Pulmonary artery endothelial cell (primary cell): Measurements from ENCODE around the gene FRAT1. TPM values are rescaled to one million over a fixed set of nuclear protein-coding genes. Genes with fewer than 3 reads are reported as not detected.
A peak's percentile ranks its signal among the peaks of the same experiment; 100 is the strongest.
"Not testable (repeated sequence)": the region's sequence is repeated elsewhere in the genome, so short reads cannot be mapped to it uniquely, and the experiment has no call there.

Experiments
- DNase-seq: peaks from one replicate; pipeline ENCODE4 v3.0.0-alpha.2; 2011; ENCODE audit warnings: low read depth, low spot score
- total RNA-seq: library from RNA; depleted of rRNA; stranded (reverse); fragments of >200 nt; gene quantifications from 2 replicates; pipeline ENCODE4 v1.2.3, GENCODE V29; 2014

The FRAT1 gene, protein sequence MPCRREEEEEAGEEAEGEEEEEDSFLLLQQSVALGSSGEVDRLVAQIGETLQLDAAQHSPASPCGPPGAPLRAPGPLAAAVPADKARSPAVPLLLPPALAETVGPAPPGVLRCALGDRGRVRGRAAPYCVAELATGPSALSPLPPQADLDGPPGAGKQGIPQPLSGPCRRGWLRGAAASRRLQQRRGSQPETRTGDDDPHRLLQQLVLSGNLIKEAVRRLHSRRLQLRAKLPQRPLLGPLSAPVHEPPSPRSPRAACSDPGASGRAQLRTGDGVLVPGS
- 3.2 and 4.6 TPM in 2 replicates for total RNA-seq

DNA sequence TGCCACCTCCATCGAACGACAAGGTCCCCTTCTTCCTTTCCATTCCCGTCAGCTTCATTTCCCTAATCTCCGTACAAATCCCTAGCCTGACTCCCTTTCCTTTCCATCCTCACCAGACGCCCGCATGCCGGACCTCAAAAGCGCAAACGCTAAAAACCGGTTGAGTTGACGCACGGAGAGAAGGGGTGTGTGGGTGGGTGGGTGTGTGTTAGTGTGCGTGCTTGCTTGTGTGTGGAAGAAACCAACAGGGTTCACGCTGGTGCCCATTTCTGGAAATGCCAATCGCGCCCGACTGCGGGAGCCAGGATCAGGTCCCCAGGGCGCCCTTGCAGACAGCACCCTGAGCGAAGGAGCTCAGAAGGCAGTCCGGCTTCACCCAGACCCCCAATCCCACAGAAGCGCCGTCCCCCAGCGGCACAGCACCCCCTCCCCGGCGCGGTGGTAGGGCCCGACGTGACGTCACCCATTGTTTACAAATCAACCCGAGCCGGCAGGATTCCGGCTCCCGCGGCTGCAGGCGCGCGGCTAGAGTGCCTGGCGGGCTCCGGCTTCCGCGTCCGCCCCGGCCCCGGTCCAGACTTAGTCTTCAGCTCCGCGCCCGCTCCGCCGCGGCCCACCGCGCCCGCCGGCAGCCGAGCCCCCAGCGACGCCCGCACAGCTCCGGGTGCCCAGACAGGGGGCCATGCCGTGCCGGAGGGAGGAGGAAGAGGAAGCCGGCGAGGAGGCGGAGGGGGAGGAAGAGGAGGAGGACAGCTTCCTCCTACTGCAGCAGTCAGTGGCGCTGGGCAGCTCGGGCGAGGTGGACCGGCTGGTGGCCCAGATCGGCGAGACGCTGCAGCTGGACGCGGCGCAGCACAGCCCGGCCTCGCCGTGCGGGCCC lies at the start of gene FRAT1:
FRAT1 (plus strand) TSS at position 500 of the 880 bp plus-strand sequence; CDS start at position 683, 183 bp downstream.
- peak; percentile 62 for DNase-seq

DNA sequence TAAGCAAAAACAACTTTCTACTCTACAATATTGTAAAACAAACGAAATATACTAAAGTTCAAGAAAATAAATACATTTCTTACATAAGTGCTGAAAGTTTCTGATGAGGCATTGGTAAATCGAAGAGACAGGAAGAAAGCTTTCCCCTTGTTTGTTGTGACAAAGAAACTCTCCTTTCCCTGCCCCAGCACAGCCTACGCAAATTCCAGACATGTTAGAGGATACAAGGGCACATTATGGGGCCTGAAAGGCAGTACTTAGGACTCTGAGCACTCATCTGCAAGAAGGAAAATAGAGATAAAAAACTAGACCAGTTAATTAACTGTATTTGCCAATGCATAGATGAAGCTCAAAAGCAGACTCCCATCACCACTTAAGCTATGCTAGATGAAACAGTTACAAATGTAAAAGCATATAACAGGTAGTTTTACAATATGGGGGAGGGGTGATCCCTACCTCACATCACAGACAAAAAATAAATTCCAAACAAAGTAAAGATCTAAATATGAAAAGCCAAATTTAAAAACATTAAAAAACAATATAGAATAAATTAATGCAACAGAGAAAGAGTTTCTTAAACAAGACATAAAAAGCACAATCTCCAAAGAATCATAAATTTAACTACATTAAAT lies 48.4 kb upstream of the FRAT1 start:
- DNase-seq, result no peak

DNA sequence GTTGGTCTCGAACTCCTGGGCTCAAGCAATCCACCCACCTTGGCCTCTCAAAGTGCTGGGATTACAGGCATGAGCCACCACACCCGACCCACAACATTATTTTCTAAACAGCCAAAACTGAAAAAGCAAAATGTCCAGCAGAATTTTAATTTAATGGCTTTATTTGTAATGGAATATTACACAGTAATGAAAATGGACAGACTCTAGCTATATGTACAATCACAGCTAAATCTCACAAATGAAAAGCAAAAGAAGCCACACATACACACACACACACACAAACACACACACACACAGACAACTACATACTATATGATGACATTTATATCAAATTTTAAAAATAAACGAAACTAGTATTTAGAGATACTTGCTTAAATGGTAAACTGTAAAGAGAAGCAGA lies 45.4 kb upstream of the FRAT1 start:
- DNase-seq, result no peak

DNA sequence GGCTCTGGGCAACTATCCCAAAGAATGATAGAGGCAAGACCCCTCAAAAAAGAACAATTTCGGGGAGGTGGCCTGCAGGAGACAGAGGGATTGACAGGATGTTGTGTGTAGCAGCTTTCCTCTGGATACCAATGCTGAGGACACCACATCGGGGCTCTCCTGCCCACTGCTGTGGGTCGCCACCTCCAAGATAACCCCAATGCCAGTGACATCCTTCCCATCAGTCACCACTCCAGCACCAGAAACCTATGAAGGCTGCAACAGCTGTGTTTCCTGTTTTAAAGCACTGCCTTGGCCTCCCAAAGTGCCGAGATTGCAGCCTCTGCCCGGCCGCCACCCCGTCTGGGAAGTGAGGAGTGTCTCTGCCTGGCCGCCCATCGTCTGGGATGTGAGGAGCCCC lies 44.2 kb upstream of the FRAT1 start:
- DNase-seq, result no peak

DNA sequence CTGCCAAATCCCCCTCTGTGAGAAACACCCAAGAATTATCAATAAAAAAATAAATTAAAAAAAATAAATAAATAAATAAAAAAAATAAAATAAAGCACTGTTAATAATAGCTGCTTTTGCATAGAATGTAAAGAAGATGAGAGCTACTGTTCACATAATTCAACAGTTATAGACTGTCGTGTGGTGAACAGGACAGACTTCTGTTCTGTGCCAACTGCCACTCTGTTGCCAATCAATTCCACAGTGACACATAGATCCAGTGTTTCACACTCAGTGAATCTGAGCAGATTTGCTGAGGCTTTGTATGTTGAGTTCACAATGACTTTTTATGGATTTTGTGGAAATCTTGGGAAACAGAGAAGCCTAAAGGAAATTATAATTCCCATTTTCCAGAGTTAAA lies 41.5 kb upstream of the FRAT1 start:
- DNase-seq, result no peak

DNA sequence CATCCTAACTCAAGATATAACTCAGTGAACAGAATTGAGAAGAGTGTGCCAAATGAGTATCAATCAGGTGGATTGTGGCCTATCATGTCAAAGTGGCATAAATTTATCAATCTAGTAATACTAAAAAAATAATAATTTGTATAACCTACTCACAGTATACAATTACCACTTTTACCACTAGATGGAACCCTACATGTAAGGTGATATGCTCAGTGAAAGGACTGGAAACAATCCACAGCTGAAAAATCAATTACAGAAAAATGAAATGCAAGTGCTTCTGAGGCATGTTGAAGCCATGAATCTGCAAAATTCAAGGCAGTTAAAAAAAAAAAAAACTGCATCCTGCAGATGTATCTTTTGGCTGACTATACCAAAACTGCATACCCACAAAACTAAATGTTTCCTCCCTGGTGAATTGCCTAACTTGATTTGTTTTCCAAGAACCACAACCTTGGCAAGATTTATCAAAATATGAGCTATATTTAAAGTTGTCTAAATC lies 40.5 kb upstream of the FRAT1 start:
- DNase-seq, result peak; percentile 43

DNA sequence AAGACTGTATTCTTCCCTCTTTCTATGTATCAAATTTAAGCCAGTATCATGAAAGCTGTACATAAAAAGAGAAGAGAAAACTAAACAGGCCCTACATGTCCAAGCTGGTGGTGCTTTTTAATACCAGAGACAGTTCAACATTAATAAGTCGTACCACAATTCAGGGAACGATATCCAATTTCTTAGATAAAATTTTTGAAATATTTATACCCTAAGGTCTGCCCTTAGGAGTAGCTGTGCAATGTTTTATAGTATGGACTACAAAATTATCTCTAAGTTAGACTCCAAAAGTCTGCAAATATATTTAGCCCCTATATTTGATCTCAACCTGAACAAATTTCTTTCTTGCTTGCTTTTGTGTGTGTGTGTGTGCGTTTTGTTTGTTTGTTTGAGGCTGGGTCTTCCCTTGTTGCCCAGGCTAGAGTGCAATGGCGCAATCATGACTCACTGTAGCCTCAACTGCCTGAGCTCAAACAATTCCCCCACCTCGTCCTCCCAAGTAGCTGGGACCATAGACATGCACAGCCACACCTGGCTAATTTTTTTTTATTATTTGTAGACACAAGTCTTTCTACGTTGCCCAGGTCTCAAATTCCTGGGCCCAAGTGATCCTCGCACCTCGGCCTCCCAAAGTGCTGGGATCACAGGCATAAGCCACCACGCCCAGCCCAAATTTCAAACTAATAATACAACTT lies 39.8 kb upstream of the FRAT1 start:
- no peak for DNase-seq

DNA sequence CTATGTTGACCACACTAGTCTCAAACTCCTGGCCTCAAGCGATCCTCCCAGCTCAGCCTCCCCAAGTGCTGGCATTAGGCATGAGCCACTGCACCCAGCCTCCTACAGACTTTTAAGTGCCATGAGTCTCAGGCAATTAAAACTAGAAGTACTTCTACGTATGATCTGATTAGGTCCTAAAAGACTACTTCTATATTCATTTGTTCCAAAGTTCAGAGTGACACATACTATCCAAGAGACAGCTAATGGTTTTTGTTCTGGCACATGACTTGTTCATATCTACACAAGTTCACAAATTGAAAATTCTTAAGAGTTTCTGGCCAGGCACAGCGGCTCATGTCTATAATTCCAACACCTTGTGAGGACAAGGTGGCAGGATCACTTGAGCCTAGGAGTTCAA lies 38.3 kb upstream of the FRAT1 start:
- no peak for DNase-seq

DNA sequence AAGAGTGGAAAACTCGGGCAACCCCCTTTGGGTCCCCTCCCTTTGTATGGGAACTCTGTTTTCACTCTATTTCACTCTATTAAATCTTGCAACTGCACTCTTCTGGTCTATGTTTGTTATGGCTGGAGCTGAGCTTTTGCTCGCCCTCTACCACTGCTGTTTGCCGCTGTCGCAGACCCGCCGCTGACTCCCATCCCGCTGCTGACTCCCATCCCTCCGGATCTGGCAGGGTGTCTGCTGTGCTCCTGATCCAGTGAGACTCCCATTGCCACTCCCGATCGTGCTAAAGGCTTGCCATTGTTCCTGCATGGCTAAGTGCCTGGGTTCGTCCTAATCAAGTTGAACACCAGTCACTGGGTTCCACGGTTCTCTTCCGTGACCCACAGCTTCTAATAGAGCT lies 29.0 kb upstream of the FRAT1 start:
- DNase-seq, result not testable (repeated sequence)

DNA sequence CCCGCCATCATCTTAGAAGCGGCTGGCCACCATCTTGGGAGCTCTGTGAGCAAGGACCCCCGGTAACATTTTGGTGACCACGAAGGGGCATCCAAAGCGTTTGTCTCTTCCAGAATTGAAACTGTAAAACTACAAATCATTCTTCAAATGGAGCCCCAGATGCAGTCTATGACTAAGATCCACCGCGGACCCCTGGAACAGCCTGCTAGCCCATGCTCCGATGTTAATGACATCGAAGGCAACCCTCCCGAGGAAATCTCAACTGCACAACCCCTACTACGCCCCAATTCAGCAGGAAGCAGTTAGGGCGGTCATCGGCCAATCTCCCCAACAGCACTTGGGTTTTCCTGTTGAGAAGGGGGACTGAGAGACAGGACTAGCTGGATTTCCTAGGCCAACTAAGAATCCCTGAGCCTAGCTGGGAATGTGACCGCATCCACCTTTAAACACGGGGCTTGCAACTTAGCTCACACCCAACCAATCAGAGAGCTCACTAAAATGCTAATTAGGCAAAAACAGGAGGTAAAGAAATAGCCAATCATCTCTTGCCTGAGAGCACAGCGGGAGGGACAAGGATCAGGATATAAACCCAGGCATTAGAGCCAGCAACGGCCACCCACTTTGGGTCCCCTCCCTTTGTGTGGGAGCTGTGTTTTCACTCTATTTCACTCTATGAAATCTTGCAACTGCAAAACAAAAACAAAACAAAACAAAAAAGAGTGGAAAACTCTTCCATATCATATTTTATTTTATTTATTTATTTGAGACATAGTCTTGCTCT lies 28.3 kb upstream of the FRAT1 start:
- DNase-seq, result not testable (repeated sequence)

DNA sequence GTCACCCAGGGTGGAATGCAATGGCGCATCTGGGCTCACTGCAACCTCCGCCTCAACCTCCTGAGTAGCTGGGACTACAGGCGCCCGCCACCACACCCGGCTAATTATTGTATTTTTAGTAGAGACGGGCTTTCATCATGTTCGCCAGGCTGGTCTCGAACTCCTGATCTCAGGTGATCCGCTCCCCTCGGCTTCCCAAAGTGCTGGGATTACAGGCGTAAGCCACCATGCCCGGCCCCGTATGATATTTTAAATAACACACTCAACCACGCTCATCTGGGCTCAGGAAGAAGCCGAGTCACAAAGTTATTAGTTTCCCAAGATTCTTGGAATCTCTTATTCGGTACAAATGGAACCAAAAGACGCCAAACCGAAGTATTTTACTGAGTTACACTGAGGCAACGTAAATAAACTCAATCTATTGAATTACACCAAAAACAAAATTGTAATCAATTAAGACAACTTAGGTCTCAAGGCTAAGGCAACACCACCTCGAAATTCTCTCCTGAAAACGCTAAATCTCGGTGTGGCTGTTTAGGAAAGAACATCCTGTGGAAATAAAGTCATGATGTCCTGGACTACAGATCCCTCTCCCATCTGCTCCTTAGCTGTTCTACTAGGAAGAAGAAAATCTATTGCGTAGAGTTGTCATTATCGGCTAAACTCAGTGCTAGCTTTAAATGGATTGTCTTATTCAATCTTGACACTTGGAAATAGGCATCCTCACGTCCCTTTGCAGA lies 27.5 kb upstream of the FRAT1 start:
- DNase-seq, result no peak

DNA sequence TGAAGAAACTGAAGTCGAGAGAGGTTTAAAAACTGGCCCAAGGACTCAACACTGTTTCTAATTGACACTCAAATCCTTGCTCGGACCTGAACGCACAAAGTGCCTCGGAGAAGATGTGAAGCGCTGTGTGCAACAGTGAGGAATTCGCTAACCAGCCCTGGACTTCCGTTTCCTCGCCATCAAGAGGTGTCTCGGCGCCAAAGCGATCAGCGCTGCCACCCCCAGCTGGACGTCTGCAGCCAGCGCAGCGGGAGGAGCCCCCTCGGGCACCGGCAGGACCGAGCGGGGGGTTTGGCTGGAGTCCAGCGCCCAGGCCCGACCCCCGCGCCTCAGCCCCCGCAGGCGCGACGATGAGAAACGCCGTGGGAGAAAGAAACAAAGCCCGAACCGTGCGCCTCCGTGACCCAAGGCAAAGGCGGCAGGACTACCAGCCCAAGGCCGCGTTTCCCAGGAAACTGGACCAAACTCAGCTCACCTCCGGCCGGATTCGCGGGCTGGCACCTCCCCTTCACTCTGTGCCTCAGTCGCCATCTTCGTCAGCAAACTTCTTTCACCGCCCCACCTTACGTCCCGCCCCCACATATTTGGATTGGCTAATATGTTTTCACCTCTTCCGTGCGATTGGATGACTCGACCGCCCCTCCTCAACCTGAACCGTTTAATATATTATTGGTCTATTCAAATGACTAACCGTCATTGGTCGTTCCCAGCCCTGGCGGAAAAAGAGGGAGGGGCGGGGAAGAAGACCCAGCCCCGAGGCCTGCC lies 26.8 kb upstream of the FRAT1 start, which contains the start of gene ARHGAP19:
ARHGAP19 (minus strand) TSS at position 541 of the 765 bp plus-strand sequence; CDS start at position 531, 10 bp downstream.
- peak; percentile 95 for DNase-seq

DNA sequence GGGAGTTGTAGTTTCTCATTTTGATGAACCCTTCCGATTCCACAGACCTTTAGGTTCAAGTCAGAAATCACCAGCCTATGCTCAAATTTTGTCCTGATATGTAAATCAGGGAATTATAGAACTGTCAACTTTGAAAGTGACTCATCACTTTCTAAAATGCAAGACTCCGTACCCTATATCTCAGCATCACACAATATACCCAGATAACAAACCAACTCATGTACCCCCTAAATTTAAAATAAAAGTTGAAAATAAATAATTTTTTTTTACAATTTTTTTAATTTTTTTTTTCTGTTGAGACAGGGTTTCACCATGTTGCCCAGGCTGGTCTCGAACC lies 26.2 kb upstream of the FRAT1 start:
- no peak for DNase-seq

DNA sequence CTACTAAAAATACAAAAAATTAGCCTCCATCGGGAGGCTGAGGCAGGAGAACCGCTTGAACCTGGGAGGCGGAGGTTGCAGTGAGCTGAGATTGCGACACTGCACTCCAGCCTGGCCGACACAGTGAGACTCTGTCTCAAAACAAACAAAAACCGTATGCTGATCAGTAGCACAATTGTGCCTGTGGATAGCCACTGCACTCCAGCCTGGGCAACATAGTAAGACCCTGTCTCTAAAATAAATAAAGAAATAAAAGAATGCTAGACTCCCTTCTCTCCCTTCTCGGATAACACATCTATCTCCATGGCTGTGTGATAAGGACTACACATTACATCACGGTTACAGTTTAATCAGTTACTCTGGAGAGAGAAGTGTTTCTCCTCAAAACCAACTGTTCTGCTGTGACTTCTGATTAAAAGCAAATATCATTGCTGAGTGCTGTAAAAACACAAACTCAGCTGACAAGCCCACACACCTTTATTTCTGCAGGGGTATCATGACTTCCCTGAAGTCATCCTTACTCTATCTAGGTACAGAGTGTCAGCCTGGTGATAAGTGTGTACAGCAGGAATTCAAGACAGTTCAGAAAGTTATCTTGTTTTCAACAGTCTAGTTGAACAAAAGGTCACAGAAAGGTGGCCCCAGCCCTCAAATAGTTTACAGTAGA lies 21.4 kb upstream of the FRAT1 start:
- DNase-seq, result no peak

DNA sequence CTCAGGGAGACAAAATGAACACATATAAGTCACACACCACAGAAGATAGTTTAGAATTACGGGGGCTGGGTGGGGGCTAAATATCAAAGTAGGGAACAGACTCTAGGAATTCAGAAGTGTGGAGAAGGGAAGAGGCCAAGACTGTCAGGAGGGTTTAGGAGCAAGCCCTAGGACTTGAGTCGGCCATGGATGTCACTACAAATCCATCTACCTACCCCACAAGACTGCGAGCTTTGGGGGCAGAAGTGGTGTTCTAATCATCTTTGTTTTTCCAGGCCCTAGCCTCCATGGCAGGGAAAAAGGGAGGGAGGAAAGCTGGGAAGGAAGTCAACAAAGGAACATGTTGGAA lies 20.9 kb upstream of the FRAT1 start:
- no peak for DNase-seq

DNA sequence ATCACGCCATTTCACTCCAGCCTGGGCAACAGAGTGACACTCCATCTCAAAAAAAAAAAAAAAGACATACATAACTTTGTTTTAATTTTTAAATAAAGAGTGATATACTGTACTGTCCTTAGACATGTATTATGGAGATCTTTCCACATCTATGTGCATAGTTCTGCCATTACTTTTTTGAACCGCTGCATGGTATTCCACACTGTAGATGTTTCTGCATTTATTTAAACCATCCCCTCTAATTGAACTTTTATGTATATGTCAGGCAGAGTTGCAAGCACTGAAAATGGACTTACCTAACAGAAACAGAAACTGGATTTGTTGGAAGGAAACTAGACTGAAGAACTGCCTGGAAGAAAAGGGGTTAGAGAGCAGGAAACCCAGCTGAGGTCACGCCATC lies 18.1 kb upstream of the FRAT1 start:
- DNase-seq, result no peak

DNA sequence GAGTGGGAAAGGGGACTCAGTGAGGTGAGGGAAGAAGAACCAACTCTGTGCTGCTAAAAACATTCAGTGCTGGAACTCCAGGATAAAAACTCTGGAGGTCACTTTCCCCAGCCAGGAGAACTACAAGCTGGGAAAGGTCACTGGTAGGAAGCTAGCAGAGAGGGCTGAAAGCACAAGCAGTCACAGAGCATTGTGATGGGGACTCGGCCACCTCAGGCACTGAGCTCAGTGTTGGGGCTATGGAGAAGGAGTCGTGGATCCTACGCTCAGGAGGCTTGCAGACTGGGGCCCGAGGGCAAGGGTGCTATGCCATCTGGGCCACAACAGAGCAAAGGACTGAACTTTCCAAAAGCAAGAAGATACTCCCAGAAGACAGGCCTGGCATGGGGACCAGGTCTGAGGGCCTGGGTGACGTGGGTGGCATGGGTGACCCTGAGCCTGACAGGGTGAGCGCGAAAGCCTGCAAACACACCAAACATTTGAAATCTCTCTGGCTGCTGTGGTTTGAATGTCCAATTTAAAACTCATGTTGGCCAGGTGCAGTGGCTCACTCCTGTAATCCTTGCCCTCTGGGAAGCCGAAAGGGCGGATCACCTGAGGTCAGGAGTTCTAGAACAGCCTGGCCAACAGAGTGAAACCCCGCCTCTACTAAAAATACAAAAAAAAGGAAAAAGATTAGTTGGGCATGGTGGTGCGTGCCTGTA lies 16.8 kb upstream of the FRAT1 start:
- no peak for DNase-seq

DNA sequence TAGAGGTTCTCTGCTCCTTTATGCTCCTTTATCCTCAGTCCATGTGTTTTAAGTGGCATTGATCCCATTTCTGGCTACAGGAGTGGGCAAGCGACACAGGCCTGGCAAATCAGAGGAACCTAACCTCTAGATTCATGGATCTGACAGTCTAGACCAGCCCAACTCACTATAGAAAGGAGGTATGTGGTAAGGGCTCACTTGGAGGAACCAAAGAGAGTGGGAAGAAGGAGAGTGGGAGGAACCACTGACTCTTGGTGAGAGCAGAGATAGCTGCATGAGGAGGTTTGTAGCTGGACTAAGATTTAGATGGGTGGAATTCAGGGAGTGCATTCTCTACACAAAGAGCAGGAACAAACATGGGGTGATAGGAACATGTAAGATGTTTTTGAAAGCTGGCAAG lies 11.6 kb upstream of the FRAT1 start:
- no peak for DNase-seq
